Omental fat pad (tissue), 4 donors: ENCODE data around the gene CREM. TPM values are rescaled to one million over a fixed set of nuclear protein-coding genes. Genes with fewer than 3 reads are reported as not detected.
"Not testable (repeated sequence)": the region's sequence is repeated elsewhere in the genome, so short reads cannot be mapped to it uniquely, and the experiment has no call there.

Source experiments
- ATAC-seq: fragments of 150-250 bp; one replicate; pipeline ENCODE4 v1.9.1; 2016; ENCODE audit warnings: mild to moderate bottlenecking, moderate library complexity; ENCODE audit not compliant: low FRiP score
- DNase-seq: peaks from one replicate; pipeline ENCODE4 v3.0.0-alpha.2; 2019; ENCODE audit warnings: low spot score
- CTCF ChIP-seq, 3 donors: fragments of 450-650 bp; IDR thresholded peaks; one replicate each; pipeline ENCODE4 v1.5.1; 2016 to 2017; ENCODE audit warnings: antibody characterized with exemption in 3 of 3, mild to moderate bottlenecking in 3 of 3, moderate library complexity in 2 of 3
- total RNA-seq, 4 donors: library from RNA; depleted of rRNA; stranded (reverse); fragments of >200 nt; gene quantifications; one replicate each; pipeline ENCODE4 v1.1.0, GENCODE V29; 2016

The CREM gene
- total RNA-seq, 4 donors from 2014 or later, result 43.3 to 159 (median 74.2) TPM

- no peak for DNase-seq
Observed at GRCh38 chr10:35210961-35211360, 84.3 kb downstream of the CREM start.

GRCh38 chr10:35211390-35211789, 84.7 kb downstream of the CREM start:
- TF ChIP-seq CTCF (IDR thresholded peaks at IDR 0.05), result no peak
- DNase-seq, result no peak

More at GRCh38 chr10:35210961-35211360, 84.3 kb downstream of the CREM start:
- no peak for ATAC-seq
- TF ChIP-seq CTCF (IDR thresholded peaks at IDR 0.05), result no peak

GRCh38 chr10:35212856-35213255, 86.2 kb downstream of the CREM start:
- DNase-seq (no peak), ATAC-seq (no peak)
- TF ChIP-seq CTCF (IDR thresholded peaks at IDR 0.05), result no peak

More at GRCh38 chr10:35211390-35211789, 84.7 kb downstream of the CREM start:
- no peak for ATAC-seq

- DNase-seq (no peak), ATAC-seq (no peak)
- TF ChIP-seq CTCF (IDR thresholded peaks at IDR 0.05), result no peak
Observed at GRCh38 chr10:35213699-35214098, 87.1 kb downstream of the CREM start.

GRCh38 chr10:35214607-35215020, 88.0 kb downstream of the CREM start:
- no peak for ATAC-seq

GRCh38 chr10:35215107-35215506, 88.5 kb downstream of the CREM start:
- no peak for ATAC-seq
- TF ChIP-seq CTCF (IDR thresholded peaks at IDR 0.05), result no peak

More at GRCh38 chr10:35214607-35215020, 88.0 kb downstream of the CREM start:
- TF ChIP-seq CTCF (IDR thresholded peaks at IDR 0.05), result no peak
- no peak for DNase-seq

GRCh38 chr10:35216303-35216905, 89.8 kb downstream of the CREM start:
- ATAC-seq (no peak), DNase-seq (no peak)
- TF ChIP-seq CTCF (IDR thresholded peaks at IDR 0.05), result no peak

More at GRCh38 chr10:35215107-35215506, 88.5 kb downstream of the CREM start:
- DNase-seq, result no peak

- ATAC-seq, DNase-seq: not testable (repeated sequence)
Observed at GRCh38 chr10:35216956-35217355, 90.3 kb downstream of the CREM start.
